MV-4-11 (cell line): ENCODE data around the gene MTUS2.

Experiments used
- DNase-seq: peaks from one replicate; lab custom pipeline; 2025; lab: John Stamatoyannopoulos, UW

MTUS2 gene

GRCh38 chr13:28820099-28821051 is at the start of gene MTUS2:
Gene MTUS2 (plus strand): TSS chr13:28820339.
- no peak for DNase-seq

GRCh38 chr13:28778308-28779215 is 41.6 kb upstream of the MTUS2 start:
- DNase-seq: no peak

GRCh38 chr13:28792992-28793391 is 27.1 kb upstream of the MTUS2 start:
- peak; percentile 20 for DNase-seq

GRCh38 chr13:28794396-28794795 is 25.7 kb upstream of the MTUS2 start:
- DNase-seq: no peak

GRCh38 chr13:28796938-28797257 is 23.2 kb upstream of the MTUS2 start:
- DNase-seq: no peak

- DNase-seq: no peak
Observed at GRCh38 chr13:28805193-28805819, 14.8 kb upstream of the MTUS2 start.

- DNase-seq: no peak
Observed at GRCh38 chr13:28817204-28817603, 2.9 kb upstream of the MTUS2 start.

GRCh38 chr13:28819046-28819730 is 951 bp upstream of the MTUS2 start:
- peak; percentile 47 for DNase-seq

GRCh38 chr13:28819735-28820098 is 422 bp upstream of the MTUS2 start:
- no peak for DNase-seq

GRCh38 chr13:28822151-28822550 is 2.0 kb downstream of the MTUS2 start:
- no peak for DNase-seq

GRCh38 chr13:28822801-28823200 is 2.7 kb downstream of the MTUS2 start:
- DNase-seq: no peak

- DNase-seq: no peak
Observed at GRCh38 chr13:28825379-28825778, 5.2 kb downstream of the MTUS2 start.

- DNase-seq: no peak
Observed at GRCh38 chr13:28826368-28826767, 6.2 kb downstream of the MTUS2 start.

- no peak for DNase-seq
Observed at GRCh38 chr13:28830580-28830979, 10.4 kb downstream of the MTUS2 start.

GRCh38 chr13:28831117-28831516 is 11.0 kb downstream of the MTUS2 start:
- DNase-seq: no peak

- DNase-seq: no peak
Observed at GRCh38 chr13:28837111-28837510, 17.0 kb downstream of the MTUS2 start.

- DNase-seq: no peak
Observed at GRCh38 chr13:28843639-28844038, 23.5 kb downstream of the MTUS2 start.

- no peak for DNase-seq
Observed at GRCh38 chr13:28849441-28849840, 29.3 kb downstream of the MTUS2 start.

- DNase-seq: no peak
Observed at GRCh38 chr13:28850226-28850625, 30.1 kb downstream of the MTUS2 start.

GRCh38 chr13:28851422-28851821 is 31.3 kb downstream of the MTUS2 start:
- DNase-seq: no peak

- no peak for DNase-seq
Observed at GRCh38 chr13:28854657-28855056, 34.5 kb downstream of the MTUS2 start.

GRCh38 chr13:28856287-28856686 is 36.1 kb downstream of the MTUS2 start:
- no peak for DNase-seq
